K562 (cell line): ENCODE data around the gene AGPAT2. TPM values are rescaled to one million over a fixed set of nuclear protein-coding genes. Genes with fewer than 3 reads are reported as not detected.

ENCODE experiments used
- ARNT ChIP-seq, 2 experiments: fragments of 450-650 bp; IDR thresholded peaks; 2 replicates each; pipeline ENCODE4 v1.6.1; 2016; ENCODE audit warnings: mild to moderate bottlenecking in 1 of 2
- BCL6 ChIP-seq: fragments of 250-450 bp; sonication (Bioruptor Pico); IDR thresholded peaks from 2 replicates; pipeline ENCODE4 v1.4.0; 2020
- CTCFL ChIP-seq: IDR thresholded peaks from 2 replicates; pipeline ENCODE4 v1.6.1; 2011; ENCODE audit warnings: borderline replicate concordance, low read depth, mild to moderate bottlenecking, moderate library complexity, low read length; ENCODE audit not compliant: insufficient read depth, poor library complexity, severe bottlenecking
- E2F3 ChIP-seq: fragments of 250-450 bp; sonication (Bioruptor Pico); IDR thresholded peaks from 2 replicates; pipeline ENCODE4 v1.4.0; 2020; ENCODE audit warnings: mild to moderate bottlenecking
- EP400 ChIP-seq: fragments of 450-650 bp; IDR thresholded peaks from 2 replicates; pipeline ENCODE4 v1.6.1; 2017; ENCODE audit warnings: antibody characterized with exemption, mild to moderate bottlenecking, moderate library complexity
- GTF3C2 ChIP-seq: IDR thresholded peaks from 3 replicates; pipeline ENCODE4 v1.6.1; 2011; ENCODE audit warnings: borderline replicate concordance, mild to moderate bottlenecking, moderate library complexity; ENCODE audit not compliant: insufficient read length; ENCODE audit errors: extremely low read depth
- IFI16 ChIP-seq: fragments of 250-450 bp; sonication (Bioruptor Pico); IDR thresholded peaks from 2 replicates; pipeline ENCODE4 v2.1.2; 2022; ENCODE audit warnings: mild to moderate bottlenecking, inconsistent platforms
- L3MBTL2 ChIP-seq: fragments of 450-650 bp; IDR thresholded peaks from 2 replicates; pipeline ENCODE4 v1.6.1; 2016; ENCODE audit warnings: mild to moderate bottlenecking, moderate library complexity
- NR2C2 ChIP-seq, 2 experiments: fragments of 200-800 bp in 1 of 2; sonication (Bioruptor generic) in 1 of 2; sonication (generic) in 1 of 2; formaldehyde crosslinking in 1 of 2; IDR thresholded peaks; 2 replicates each; pipeline versions ENCODE4 v1.6.1 to v1.8.0; 2016 to 2022; ENCODE audit warnings: mild to moderate bottlenecking in 1 of 2, missing compliant biosample characterization in 1 of 2, missing genetic modification characterization in 1 of 2, missing genetic modification reagents in 1 of 2
- SAP30 ChIP-seq: fragments of 200-600 bp; sonication (generic); IDR thresholded peaks from 2 replicates; pipeline ENCODE4 v1.6.1; 2012; ENCODE audit warnings: borderline replicate concordance, low read depth, mild to moderate bottlenecking, moderate library complexity, low read length, control low read depth, inconsistent platforms; ENCODE audit not compliant: insufficient read depth, poor library complexity, severe bottlenecking
- SP1 ChIP-seq: sonication (generic); formaldehyde crosslinking; IDR thresholded peaks from 2 replicates; pipeline ENCODE4 v1.8.1; 2022; ENCODE audit warnings: mild to moderate bottlenecking, missing genetic modification reagents
- SRSF9 ChIP-seq: fragments of 200-400 bp; formaldehyde crosslinking; IDR thresholded peaks from 2 replicates; pipeline ENCODE4 v1.6.1; 2017; ENCODE audit warnings: low read depth, low read length, borderline replicate concordance
- SUPT5H ChIP-seq: fragments of 450-650 bp; IDR thresholded peaks from 2 replicates; pipeline ENCODE4 v1.6.1; 2016
- UBTF ChIP-seq, 2 experiments: IDR thresholded peaks; 2 replicates each; pipeline ENCODE4 v1.6.1; 2012; ENCODE audit warnings: improper control_type of control experiment in 2 of 2, low read depth in 2 of 2, low read length in 2 of 2, borderline replicate concordance in 1 of 2
- ZNF24 ChIP-seq: fragments of 450-650 bp; IDR thresholded peaks from 2 replicates; pipeline ENCODE4 v1.6.1; 2016
- ZNF324 ChIP-seq: fragments of 250-450 bp; sonication (Bioruptor Pico); IDR thresholded peaks from 2 replicates; pipeline ENCODE4 v1.4.0; 2020; ENCODE audit warnings: mild to moderate bottlenecking
- ZNF76 ChIP-seq: fragments of 250-450 bp; sonication (Bioruptor Pico); IDR thresholded peaks from 2 replicates; pipeline ENCODE4 v1.4.0; 2020; ENCODE audit warnings: mild to moderate bottlenecking, moderate library complexity, borderline replicate concordance
- polyA plus RNA-seq, 8 experiments: library from polyadenylated mRNA; depleted of rRNA in 4 of 8; stranded (reverse) in 5 of 8; unstranded in 3 of 8; fragments of >200 nt; fragmentation: Nextera tagmentation in 2 of 8; fragmentation: Illumina TruSeq in 1 of 8; extraction: Ambion mirVana in 2 of 8; extraction: Trizol in 1 of 8; gene quantifications; 2 replicates each; pipeline versions ENCODE4 v1.2.1 to v1.2.3, GENCODE V29; 2011 to 2014; ENCODE audit warnings: inconsistent platforms in 1 of 8, missing spikeins in 1 of 8
- total RNA-seq, 7 experiments: library from RNA; depleted of rRNA in 6 of 7; stranded (reverse); fragments of >200 nt in 6 of 7; fragmentation: Illumina TruSeq in 2 of 7; extraction: Trizol in 2 of 7; gene quantifications; 2 replicates each; pipeline versions ENCODE4 v1.2.1 to v1.2.3, GENCODE V29; 2011 to 2021; ENCODE audit warnings: low replicate concordance in 1 of 7
- TF ChIP-seq, protein P1 (sequence below): sonication (generic); formaldehyde crosslinking; IDR thresholded peaks from 2 replicates; pipeline ENCODE4 v1.9.0; 2022; ENCODE audit warnings: mild to moderate bottlenecking, missing genetic modification reagents
- TF ChIP-seq, protein P2 (sequence below): fragments of 450-650 bp; conservative IDR thresholded peaks from 2 replicates; pipeline ENCODE4 v1.6.1; 2016; ENCODE audit warnings: missing genetic modification characterization, low read depth, mild to moderate bottlenecking, missing compliant biosample characterization, moderate library complexity

AGPAT2 gene
- total and polyA plus RNA-seq, 9 of the 15 experiments (the other 6 are each of a cell fraction or from before 2014, with no cell fraction given) = 0.13 to 54.5 (median 23.9) TPM

GRCh38 chr9:136665111-136665703, 22.1 kb downstream of the AGPAT2 start (continued):
- TF ChIP-seq, protein P1, sequence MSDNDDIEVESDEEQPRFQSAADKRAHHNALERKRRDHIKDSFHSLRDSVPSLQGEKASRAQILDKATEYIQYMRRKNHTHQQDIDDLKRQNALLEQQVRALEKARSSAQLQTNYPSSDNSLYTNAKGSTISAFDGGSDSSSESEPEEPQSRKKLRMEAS (CRISPR knock-in tag) = peak; percentile 49; the same call in 1 of the 2 replicates
- TF ChIP-seq, protein P2, sequence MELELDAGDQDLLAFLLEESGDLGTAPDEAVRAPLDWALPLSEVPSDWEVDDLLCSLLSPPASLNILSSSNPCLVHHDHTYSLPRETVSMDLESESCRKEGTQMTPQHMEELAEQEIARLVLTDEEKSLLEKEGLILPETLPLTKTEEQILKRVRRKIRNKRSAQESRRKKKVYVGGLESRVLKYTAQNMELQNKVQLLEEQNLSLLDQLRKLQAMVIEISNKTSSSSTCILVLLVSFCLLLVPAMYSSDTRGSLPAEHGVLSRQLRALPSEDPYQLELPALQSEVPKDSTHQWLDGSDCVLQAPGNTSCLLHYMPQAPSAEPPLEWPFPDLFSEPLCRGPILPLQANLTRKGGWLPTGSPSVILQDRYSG (tag) = no peak
- TF ChIP-seq EP400 (no peak), IFI16 (CRISPR knock-in tag) (no peak), E2F3 (CRISPR knock-in tag) (no peak), SP1 (CRISPR knock-in tag) (no peak; the same call in 1 of the 2 replicates), UBTF (IDR thresholded peaks at IDR 0.05; ENCODE audit: borderline replicate concordance in 1 of 2, low read depth in 2 of 2, low read length in 2 of 2) (peak; percentile 29 to 85; a peak in 2 of 4 replicates), ARNT (IDR thresholded peaks at IDR 0.05) (no peak), BCL6 (CRISPR knock-in tag) (no peak), ZNF76 (no peak), ZNF324 (CRISPR knock-in tag) (no peak), SRSF9 (no peak), NR2C2 (CRISPR knock-in tag; IDR thresholded peaks at IDR 0.05) (no peak), NR2C2 (tag; IDR thresholded peaks at IDR 0.05) (peak; percentile 40; the same call in 1 of the 2 replicates), GTF3C2 (no peak), L3MBTL2 (0 out of 2 replicates have a peak, but pooled peaks have one; percentile 18), SAP30 (peak; percentile 22), CTCFL (peak; percentile 79), ZNF24 (no peak), SUPT5H (peak; percentile 67)
